GM13977 (cell line): ENCODE data around the gene CEBPZOS.

Experiments used
- DNase-seq: peaks from one replicate; pipeline ENCODE4 v3.0.0; 2012; ENCODE audit warnings: low spot score
- CTCF ChIP-seq: IDR thresholded peaks from 2 replicates; pipeline ENCODE4 v1.5.1; 2012; ENCODE audit warnings: mild to moderate bottlenecking, control low read depth; ENCODE audit not compliant: insufficient read depth; ENCODE audit errors: extremely low read depth, missing control alignments
- in situ Hi-C: fragments of 300-500 bp; cut with MboI; formaldehyde crosslinking; loops from one replicate; pipeline ENCODE4 v1.12.0; 2022; ENCODE audit warnings: low sequenced_read_pairs, low pct_unique_long_range_greater_than_20kb, mixed read lengths, inconsistent platforms; ENCODE audit not compliant: unreplicated experiment

The CEBPZOS gene

GRCh38 chr2:37156857-37157714 lies 39.2 kb upstream of the CEBPZOS start, which contains the start of gene EIF2AK2:
EIF2AK2 (minus strand) TSS chr2:37156980; CDS start chr2:37147806, 9,174 bp downstream.
- peak; percentile 98 for DNase-seq
- no peak for TF ChIP-seq CTCF
- in situ Hi-C loops = loop anchor here (25.0 kb wide), 1 partner anchor 730 kb away; no protein-coding TSS in a partner anchor

- in situ Hi-C loops = loop anchor here (25.0 kb wide), 1 partner anchor 723 kb away; no protein-coding TSS in a partner anchor
- no peak for DNase-seq
- TF ChIP-seq CTCF = no peak
Observed at GRCh38 chr2:37164757-37165156, 31.5 kb upstream of the CEBPZOS start.

- TF ChIP-seq CTCF = no peak
- in situ Hi-C loops = loop anchor here (25.0 kb wide), 1 partner anchor 720 kb away; no protein-coding TSS in a partner anchor
- DNase-seq = no peak
Observed at GRCh38 chr2:37167636-37168180, 28.6 kb upstream of the CEBPZOS start.

GRCh38 chr2:37168217-37168981 lies 27.9 kb upstream of the CEBPZOS start:
- peak; percentile 77 for TF ChIP-seq CTCF
- in situ Hi-C loops = loop anchor here (25.0 kb wide), 1 partner anchor 719 kb away; no protein-coding TSS in a partner anchor
- peak; percentile 82 for DNase-seq

- TF ChIP-seq CTCF = no peak
- in situ Hi-C loops = loop anchor here (25.0 kb wide), 1 partner anchor 716 kb away; no protein-coding TSS in a partner anchor
Observed at GRCh38 chr2:37171624-37171950, 24.7 kb upstream of the CEBPZOS start.

GRCh38 chr2:37173741-37174140 lies 22.6 kb upstream of the CEBPZOS start:
- in situ Hi-C loops = loop anchor here (25.0 kb wide), 1 partner anchor 714 kb away; no protein-coding TSS in a partner anchor
- no peak for TF ChIP-seq CTCF
- DNase-seq = no peak

More at GRCh38 chr2:37171624-37171950, 24.7 kb upstream of the CEBPZOS start:
- DNase-seq = no peak
